Measurements from ENCODE around the gene ISCU.
"Not testable (repeated sequence)": the region's sequence is repeated elsewhere in the genome, so short reads cannot be mapped to it uniquely, and the experiment has no call there.

The ISCU gene

GRCh38 chr12:108567406-108568337 is 5.3 kb downstream of the ISCU start:
- DNase-seq (ENCODE audit: insufficient read length, low spot score) (no peak), FAIRE-seq (peak; percentile 20)
- TF ChIP-seq PAX5 (IDR thresholded peaks at IDR 0.05; ENCODE audit: insufficient read depth, low read length, severe bottlenecking) (no peak), POLR2AphosphoS5 (IDR thresholded peaks at IDR 0.05; ENCODE audit: low read depth, low read length) (no peak), POU2F2 (IDR thresholded peaks at IDR 0.05; ENCODE audit: low read depth, low read length) (no peak), SPI1 (IDR thresholded peaks at IDR 0.05; ENCODE audit: low read depth, low read length) (peak; percentile 68), POLR2A (IDR thresholded peaks at IDR 0.05; ENCODE audit: low read depth, low read length) (0 out of 2 replicates have a peak, but pooled peaks have one; percentile 34), TAF1 (IDR thresholded peaks at IDR 0.05; ENCODE audit: low read depth, low read length) (0 out of 2 replicates have a peak, but pooled peaks have one; percentile 43)

GRCh38 chr12:108568338-108569154 is 6.2 kb downstream of the ISCU start:
- TF ChIP-seq POLR2A (IDR thresholded peaks at IDR 0.05; ENCODE audit: low read depth, low read length), result no peak
- no peak for TF ChIP-seq POU2F2 (IDR thresholded peaks at IDR 0.05; ENCODE audit: low read depth, low read length)
- no peak for TF ChIP-seq TAF1 (IDR thresholded peaks at IDR 0.05; ENCODE audit: low read depth, low read length)
- TF ChIP-seq SPI1 (IDR thresholded peaks at IDR 0.05; ENCODE audit: low read depth, low read length), result peak; percentile 84
- peak; percentile 63 for TF ChIP-seq POLR2AphosphoS5 (IDR thresholded peaks at IDR 0.05; ENCODE audit: low read depth, low read length)
- TF ChIP-seq PAX5 (IDR thresholded peaks at IDR 0.05; ENCODE audit: insufficient read depth, low read length, severe bottlenecking), result peak; percentile 48
- peak; percentile 97 for FAIRE-seq
- DNase-seq (ENCODE audit: insufficient read length, low spot score), result no peak

- peak; percentile 40 for FAIRE-seq
- no peak for DNase-seq (ENCODE audit: insufficient read length, low spot score)
- TF ChIP-seq SPI1 (IDR thresholded peaks at IDR 0.05; ENCODE audit: low read depth, low read length) (no peak), POLR2AphosphoS5 (IDR thresholded peaks at IDR 0.05; ENCODE audit: low read depth, low read length) (no peak), POU2F2 (IDR thresholded peaks at IDR 0.05; ENCODE audit: low read depth, low read length) (no peak), TAF1 (IDR thresholded peaks at IDR 0.05; ENCODE audit: low read depth, low read length) (no peak), PAX5 (IDR thresholded peaks at IDR 0.05; ENCODE audit: insufficient read depth, low read length, severe bottlenecking) (no peak), POLR2A (IDR thresholded peaks at IDR 0.05; ENCODE audit: low read depth, low read length) (no peak)
Measured at GRCh38 chr12:108570743-108571608, 8.6 kb downstream of the ISCU start.

GRCh38 chr12:108571609-108572165 is 9.3 kb downstream of the ISCU start:
- TF ChIP-seq TAF1 (IDR thresholded peaks at IDR 0.05; ENCODE audit: low read depth, low read length) (no peak), PAX5 (IDR thresholded peaks at IDR 0.05; ENCODE audit: insufficient read depth, low read length, severe bottlenecking) (no peak), POU2F2 (IDR thresholded peaks at IDR 0.05; ENCODE audit: low read depth, low read length) (no peak), POLR2A (IDR thresholded peaks at IDR 0.05; ENCODE audit: low read depth, low read length) (no peak; the same call in 1 of the 2 replicates), POLR2AphosphoS5 (IDR thresholded peaks at IDR 0.05; ENCODE audit: low read depth, low read length) (no peak)
- peak; percentile 5 for FAIRE-seq
- DNase-seq (ENCODE audit: insufficient read length, low spot score), result no peak

- DNase-seq (ENCODE audit: insufficient read length, low spot score) (no peak), FAIRE-seq (peak; percentile 94)
- TF ChIP-seq TAF1 (IDR thresholded peaks at IDR 0.05; ENCODE audit: low read depth, low read length) (0 out of 2 replicates have a peak, but pooled peaks have one; percentile 15), SPI1 (IDR thresholded peaks at IDR 0.05; ENCODE audit: low read depth, low read length) (no peak), PAX5 (IDR thresholded peaks at IDR 0.05; ENCODE audit: insufficient read depth, low read length, severe bottlenecking) (no peak), POLR2A (IDR thresholded peaks at IDR 0.05; ENCODE audit: low read depth, low read length) (0 out of 2 replicates have a peak, but pooled peaks have one; percentile 31), POU2F2 (IDR thresholded peaks at IDR 0.05; ENCODE audit: low read depth, low read length) (peak; percentile 77; the same call in 1 of the 2 replicates), POLR2AphosphoS5 (IDR thresholded peaks at IDR 0.05; ENCODE audit: low read depth, low read length) (no peak)
Measured at GRCh38 chr12:108572166-108572790, 9.9 kb downstream of the ISCU start.

- TF ChIP-seq SPI1 (IDR thresholded peaks at IDR 0.05; ENCODE audit: low read depth, low read length), result no peak
- no peak for TF ChIP-seq TAF1 (IDR thresholded peaks at IDR 0.05; ENCODE audit: low read depth, low read length)
- TF ChIP-seq PAX5 (IDR thresholded peaks at IDR 0.05; ENCODE audit: insufficient read depth, low read length, severe bottlenecking), result no peak
- TF ChIP-seq POLR2A (IDR thresholded peaks at IDR 0.05; ENCODE audit: low read depth, low read length), result no peak
- TF ChIP-seq POU2F2 (IDR thresholded peaks at IDR 0.05; ENCODE audit: low read depth, low read length), result no peak
- no peak for TF ChIP-seq POLR2AphosphoS5 (IDR thresholded peaks at IDR 0.05; ENCODE audit: low read depth, low read length)
- FAIRE-seq, result peak; percentile 71
- no peak for DNase-seq (ENCODE audit: insufficient read length, low spot score)
Measured at GRCh38 chr12:108573317-108573716, 10.9 kb downstream of the ISCU start.

GRCh38 chr12:108574276-108574675 is 11.9 kb downstream of the ISCU start:
- not testable (repeated sequence) for DNase-seq (ENCODE audit: insufficient read length, low spot score); FAIRE-seq
